ENCODE data around the gene CDC42BPB.

DNA sequence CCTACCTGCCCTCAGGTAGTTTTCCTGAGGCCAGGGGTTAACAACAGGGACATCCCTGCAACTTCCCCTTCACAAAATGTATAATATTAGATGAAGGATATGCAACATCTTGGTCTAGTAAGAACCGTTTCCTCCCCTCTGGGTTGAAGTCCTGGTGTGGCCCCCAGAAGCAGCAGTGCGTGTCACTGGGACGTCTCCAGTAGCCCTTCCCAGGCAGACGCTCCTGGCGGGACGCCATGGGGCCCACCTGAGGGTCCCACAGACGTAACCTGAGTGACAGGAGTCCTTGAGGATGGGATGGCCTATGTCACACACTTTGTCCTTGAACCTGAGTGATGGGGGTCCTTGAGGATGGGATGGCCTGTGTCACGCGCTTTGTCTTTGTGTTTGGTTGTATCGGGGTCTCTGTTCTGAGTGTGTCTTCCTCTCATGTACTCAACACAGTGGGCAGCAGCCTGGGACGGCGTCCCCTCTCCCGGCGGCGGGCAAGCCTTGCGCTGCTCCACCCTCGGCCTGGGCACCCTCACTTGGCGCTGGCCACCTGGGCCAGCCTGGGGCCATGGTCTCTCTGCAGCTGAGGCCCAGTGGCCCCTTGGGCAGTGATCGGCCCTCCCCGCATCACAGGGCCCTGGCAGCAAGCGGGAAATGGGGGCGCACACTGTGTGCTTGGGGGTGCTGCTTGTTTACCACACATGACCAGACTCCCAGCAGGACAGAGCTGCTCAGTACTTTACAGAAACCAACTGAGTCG is 149.2 kb downstream of the CDC42BPB start:
- TF ChIP-seq CTCF (IDR thresholded peaks at IDR 0.05; ENCODE audit: borderline replicate concordance, extremely low read depth, low read length, poor library complexity, severe bottlenecking) = no peak
- TF ChIP-seq EZH2 (IDR thresholded peaks at IDR 0.05; ENCODE audit: borderline replicate concordance, low read depth, low read length, severe bottlenecking) = no peak

All from DND-41 (cell line).